H9 (cell line): Measurements from ENCODE around the gene ERVFRD-1. TPM values are rescaled to one million over a fixed set of nuclear protein-coding genes. Genes with fewer than 3 reads are reported as not detected.

Source experiments
- DNase-seq: peaks from one replicate; pipeline ENCODE4 v3.0.0-alpha.2; 2017
- H2AFZ ChIP-seq: one replicate; pipeline ENCODE4 v1.6.1; 2013; ENCODE audit warnings: mild to moderate bottlenecking, low read length, control low read depth, moderate library complexity
- H2AK5ac ChIP-seq: 2 replicates; pipeline ENCODE4 v1.6.1; 2013; ENCODE audit warnings: low read length, control low read depth, mixed read lengths; ENCODE audit not compliant: insufficient read length
- H2BK120ac ChIP-seq: one replicate; pipeline ENCODE4 v1.6.1; 2013; ENCODE audit warnings: low read depth, mild to moderate bottlenecking, low read length, control low read depth, inconsistent platforms; ENCODE audit not compliant: poor library complexity, severe bottlenecking
- H2BK12ac ChIP-seq: 2 replicates; pipeline ENCODE4 v1.6.1; 2013; ENCODE audit warnings: low read length, control low read depth, mixed read lengths, low read depth; ENCODE audit not compliant: insufficient read length
- H2BK15ac ChIP-seq: 2 replicates; pipeline ENCODE4 v1.6.1; 2013; ENCODE audit warnings: low read depth, low read length, control low read depth
- H2BK20ac ChIP-seq: one replicate; pipeline ENCODE4 v1.6.1; 2013; ENCODE audit warnings: low read depth, mild to moderate bottlenecking, low read length, control low read depth, inconsistent platforms; ENCODE audit not compliant: poor library complexity, severe bottlenecking
- H2BK5ac ChIP-seq: 2 replicates; pipeline ENCODE4 v1.6.1; 2013; ENCODE audit warnings: low read length, control low read depth, mixed read lengths; ENCODE audit not compliant: insufficient read length
- H3K14ac ChIP-seq: 2 replicates; pipeline ENCODE4 v1.6.1; 2013; ENCODE audit warnings: low read length, control low read depth; ENCODE audit not compliant: insufficient read depth
- H3K18ac ChIP-seq: 2 replicates; pipeline ENCODE4 v1.6.1; 2013; ENCODE audit warnings: low read depth, mild to moderate bottlenecking, mixed read lengths, low read length, control low read depth; ENCODE audit not compliant: insufficient read length
- H3K23ac ChIP-seq: 2 replicates; pipeline ENCODE4 v1.6.1; 2013; ENCODE audit warnings: low read length, control low read depth, mixed read lengths, low read depth; ENCODE audit not compliant: insufficient read length
- H3K23me2 ChIP-seq: 2 replicates; pipeline ENCODE4 v1.6.1; 2013; ENCODE audit warnings: low read depth, mild to moderate bottlenecking, mixed read lengths, low read length, control low read depth; ENCODE audit not compliant: insufficient read length, poor library complexity, severe bottlenecking
- H3K27ac ChIP-seq: 2 replicates; pipeline ENCODE4 v1.5.1; 2013; ENCODE audit warnings: low read length, control low read depth, mixed read lengths, low read depth; ENCODE audit not compliant: insufficient read length
- H3K27me3 ChIP-seq: 2 replicates; pipeline ENCODE4 v1.6.1; 2013; ENCODE audit warnings: low read length, control low read depth, inconsistent platforms; ENCODE audit not compliant: insufficient read depth
- H3K4ac ChIP-seq: 2 replicates; pipeline ENCODE4 v1.6.1; 2013; ENCODE audit warnings: low read depth, mild to moderate bottlenecking, control low read depth, inconsistent platforms, low read length, moderate library complexity
- H3K4me1 ChIP-seq: 2 replicates; pipeline ENCODE4 v1.6.1; 2013; ENCODE audit warnings: low read length, control low read depth, inconsistent platforms; ENCODE audit not compliant: insufficient read depth
- H3K4me2 ChIP-seq: 2 replicates; pipeline ENCODE4 v1.6.1; 2013; ENCODE audit warnings: low read length, control low read depth, mixed read lengths; ENCODE audit not compliant: insufficient read length, insufficient read depth
- H3K56ac ChIP-seq: 2 replicates; pipeline ENCODE4 v1.6.1; 2013; ENCODE audit warnings: low read depth, mild to moderate bottlenecking, mixed read lengths, low read length, control low read depth; ENCODE audit not compliant: insufficient read length
- H3K79me1 ChIP-seq: 2 replicates; pipeline ENCODE4 v1.6.1; 2013; ENCODE audit warnings: low read depth, mild to moderate bottlenecking, moderate library complexity, low read length, control low read depth, inconsistent platforms; ENCODE audit not compliant: insufficient read depth, poor library complexity, severe bottlenecking
- H3K79me2 ChIP-seq: 2 replicates; pipeline ENCODE4 v1.6.1; 2013; ENCODE audit warnings: low read length, control low read depth, inconsistent platforms; ENCODE audit not compliant: insufficient read depth
- H3K9ac ChIP-seq: 2 replicates; pipeline ENCODE4 v1.6.1; 2013; ENCODE audit warnings: low read length, control low read depth, mixed read lengths; ENCODE audit not compliant: insufficient read length; ENCODE audit errors: extremely low read depth
- H3K9me3 ChIP-seq: one replicate; pipeline ENCODE4 v1.6.1; 2013; ENCODE audit warnings: low read depth, low read length, inconsistent platforms; ENCODE audit not compliant: control insufficient read depth
- H3T11ph ChIP-seq: one replicate; pipeline ENCODE4 v1.6.1; 2013; ENCODE audit warnings: mild to moderate bottlenecking, low read length, control low read depth, inconsistent platforms
- H4K20me1 ChIP-seq: one replicate; pipeline ENCODE4 v1.6.1; 2013; ENCODE audit not compliant: control insufficient read depth, insufficient read length, insufficient read depth
- H4K5ac ChIP-seq: 2 replicates; pipeline ENCODE4 v1.6.1; 2013; ENCODE audit warnings: low read depth, mild to moderate bottlenecking, mixed read lengths, low read length, control low read depth; ENCODE audit not compliant: insufficient read length
- H4K8ac ChIP-seq: replicated peaks from 2 replicates; pipeline ENCODE4 v1.6.1; 2013; ENCODE audit warnings: low read length, control low read depth, mixed read lengths, low read depth; ENCODE audit not compliant: insufficient read length
- H4K91ac ChIP-seq: 2 replicates; pipeline ENCODE4 v1.6.1; 2013; ENCODE audit warnings: low read depth, mild to moderate bottlenecking, moderate library complexity, mixed read lengths, low read length, control low read depth; ENCODE audit not compliant: insufficient read length
- H3K27ac Mint-ChIP-seq, 3 experiments: 2 replicates in 2 of 3; 3 replicates in 1 of 3; pipeline ENCODE4 v1.8.0; 2020 to 2021; ENCODE audit warnings: mixed read lengths in 3 of 3, mild to moderate bottlenecking in 1 of 3, moderate library complexity in 1 of 3
- H3K27me3 Mint-ChIP-seq: 2 replicates; pipeline ENCODE4 v1.8.0; 2021; ENCODE audit warnings: low read depth, mild to moderate bottlenecking, moderate library complexity, mixed read lengths
- H3K36me3 Mint-ChIP-seq, 3 experiments: 2 replicates in 2 of 3; 3 replicates in 1 of 3; pipeline ENCODE4 v1.8.0; 2020 to 2021; ENCODE audit warnings: low read depth in 3 of 3, mixed read lengths in 3 of 3; ENCODE audit not compliant: insufficient read depth in 1 of 3
- H3K4me1 Mint-ChIP-seq, 2 experiments: 2 replicates each; pipeline ENCODE4 v1.8.0; 2020; ENCODE audit warnings: mixed read lengths in 2 of 2
- H3K4me3 Mint-ChIP-seq, 2 experiments: 2 replicates in 1 of 2; 3 replicates in 1 of 2; pipeline ENCODE4 v1.8.0; 2020 to 2021; ENCODE audit warnings: mild to moderate bottlenecking in 2 of 2, mixed read lengths in 2 of 2, moderate library complexity in 1 of 2
- H3K9me3 Mint-ChIP-seq, 2 experiments: 2 replicates in 1 of 2; 3 replicates in 1 of 2; pipeline ENCODE4 v1.8.0; 2020; ENCODE audit warnings: mild to moderate bottlenecking in 2 of 2, mixed read lengths in 2 of 2, moderate library complexity in 1 of 2
- WGBS: extraction: QIAGEN DNeasy Blood & Tissue Kit; methylation state at CpG from one replicate; pipeline ENCODE4 v1.1.7; 2013; ENCODE audit warnings: missing lambda C conversion rate, low lambda C conversion rate, mixed read lengths; ENCODE audit not compliant: insufficient read length; ENCODE audit errors: extremely low coverage; 5-methylcytosine and 5-hydroxymethylcytosine counted together
- total RNA-seq: library from RNA; stranded (reverse); gene quantifications from 2 replicates; pipeline ENCODE4 v1.2.1, GENCODE V29; 2021
- TF ChIP-seq, protein P1 (sequence below): fragments of 200-600 bp; sonication (generic); conservative IDR thresholded peaks from 3 replicates; pipeline ENCODE4 v1.8.0; 2021; ENCODE audit warnings: antibody characterized with exemption, mild to moderate bottlenecking

ERVFRD-1 gene
- total RNA-seq, 1 experiment from 2014 or later = not detected

DNA sequence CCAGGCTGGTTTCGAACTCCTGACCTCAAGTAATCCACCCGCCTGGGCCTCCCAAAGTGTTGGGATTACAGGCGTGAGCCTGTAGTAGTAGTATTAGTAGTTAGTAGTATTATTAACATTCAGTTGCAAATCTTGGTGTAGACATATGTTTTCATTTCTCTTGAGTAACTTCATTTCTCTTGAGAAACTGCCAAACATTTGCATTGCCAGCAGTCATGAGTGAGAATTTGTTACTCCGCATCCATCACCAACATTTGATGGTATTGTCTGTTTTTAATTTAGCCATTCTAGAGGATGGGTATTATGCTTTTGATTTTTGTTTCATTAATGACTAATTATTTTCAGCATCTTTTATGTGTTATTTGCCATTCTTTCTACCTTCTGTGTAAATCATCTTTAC lies 1.5 kb upstream of the ERVFRD-1 start:
- H4K20me1 ChIP-seq = peaks cover 3% of the 10 kb centered on the region
- H2BK12ac ChIP-seq = no peak overlapping the region
- peaks cover 23 to 26% of the 10 kb centered on the region in 2 experiments for H3K4me1 Mint-ChIP-seq

More for the DNA sequence above, 1.5 kb upstream of the ERVFRD-1 start:
- H3K27ac ChIP-seq = no peak overlapping the region
- no peak overlapping the region for H3K4me2 ChIP-seq
- H4K8ac ChIP-seq = no peak overlapping the region
- H3K79me1 ChIP-seq = peaks cover 10% of the 10 kb centered on the region
- no peaks in the 10 kb centered on the region for H3K23me2 ChIP-seq
- peaks cover 5% of the 10 kb centered on the region; the same call in 1 of the 2 replicates for H3K79me2 ChIP-seq
- no peak overlapping the region for H3K4ac ChIP-seq
- H2AK5ac ChIP-seq = no peak overlapping the region
- no peaks in the 10 kb centered on the region for H3K27me3 Mint-ChIP-seq
- no peak overlapping the region for H3K23ac ChIP-seq
- H3K9ac ChIP-seq = no peak overlapping the region
- no peak overlapping the region for H2BK120ac ChIP-seq
- no peaks in the 10 kb centered on the region; a peak in 1 of 7 replicates for H3K36me3 Mint-ChIP-seq
- no peak overlapping the region for H3K14ac ChIP-seq
- H3K27ac Mint-ChIP-seq = no peak overlapping the region
- H3K9me3 ChIP-seq = no peaks in the 10 kb centered on the region
- no peak overlapping the region for H2BK5ac ChIP-seq
- no peaks in the 10 kb centered on the region for H3K9me3 Mint-ChIP-seq
- TF ChIP-seq, protein P1, sequence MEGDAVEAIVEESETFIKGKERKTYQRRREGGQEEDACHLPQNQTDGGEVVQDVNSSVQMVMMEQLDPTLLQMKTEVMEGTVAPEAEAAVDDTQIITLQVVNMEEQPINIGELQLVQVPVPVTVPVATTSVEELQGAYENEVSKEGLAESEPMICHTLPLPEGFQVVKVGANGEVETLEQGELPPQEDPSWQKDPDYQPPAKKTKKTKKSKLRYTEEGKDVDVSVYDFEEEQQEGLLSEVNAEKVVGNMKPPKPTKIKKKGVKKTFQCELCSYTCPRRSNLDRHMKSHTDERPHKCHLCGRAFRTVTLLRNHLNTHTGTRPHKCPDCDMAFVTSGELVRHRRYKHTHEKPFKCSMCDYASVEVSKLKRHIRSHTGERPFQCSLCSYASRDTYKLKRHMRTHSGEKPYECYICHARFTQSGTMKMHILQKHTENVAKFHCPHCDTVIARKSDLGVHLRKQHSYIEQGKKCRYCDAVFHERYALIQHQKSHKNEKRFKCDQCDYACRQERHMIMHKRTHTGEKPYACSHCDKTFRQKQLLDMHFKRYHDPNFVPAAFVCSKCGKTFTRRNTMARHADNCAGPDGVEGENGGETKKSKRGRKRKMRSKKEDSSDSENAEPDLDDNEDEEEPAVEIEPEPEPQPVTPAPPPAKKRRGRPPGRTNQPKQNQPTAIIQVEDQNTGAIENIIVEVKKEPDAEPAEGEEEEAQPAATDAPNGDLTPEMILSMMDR = no peak
- no peak overlapping the region for H4K5ac ChIP-seq
- H3K56ac ChIP-seq = no peak overlapping the region
- no peak overlapping the region for H2BK20ac ChIP-seq
- H3K4me1 ChIP-seq = peaks cover 7% of the 10 kb centered on the region; the same call in 1 of the 2 replicates
- no peaks in the 10 kb centered on the region for H3K27me3 ChIP-seq
- no peak overlapping the region for H2BK15ac ChIP-seq
- no CpG with 5 or more reads among the region's 4 CpGs for WGBS
- no peak overlapping the region for H4K91ac ChIP-seq
- DNase-seq = no peak
- no peak overlapping the region for H3T11ph ChIP-seq
- no peak overlapping the region for H2AFZ ChIP-seq
- H3K18ac ChIP-seq = no peak overlapping the region
- H3K4me3 Mint-ChIP-seq = no peak overlapping the region
